ENCODE data around the gene SAT1. TPM values are rescaled to one million over a fixed set of nuclear protein-coding genes. Genes with fewer than 3 reads are reported as not detected.

Gene SAT1
- total RNA-seq, 1 donor = 96.6 TPM

DNA sequence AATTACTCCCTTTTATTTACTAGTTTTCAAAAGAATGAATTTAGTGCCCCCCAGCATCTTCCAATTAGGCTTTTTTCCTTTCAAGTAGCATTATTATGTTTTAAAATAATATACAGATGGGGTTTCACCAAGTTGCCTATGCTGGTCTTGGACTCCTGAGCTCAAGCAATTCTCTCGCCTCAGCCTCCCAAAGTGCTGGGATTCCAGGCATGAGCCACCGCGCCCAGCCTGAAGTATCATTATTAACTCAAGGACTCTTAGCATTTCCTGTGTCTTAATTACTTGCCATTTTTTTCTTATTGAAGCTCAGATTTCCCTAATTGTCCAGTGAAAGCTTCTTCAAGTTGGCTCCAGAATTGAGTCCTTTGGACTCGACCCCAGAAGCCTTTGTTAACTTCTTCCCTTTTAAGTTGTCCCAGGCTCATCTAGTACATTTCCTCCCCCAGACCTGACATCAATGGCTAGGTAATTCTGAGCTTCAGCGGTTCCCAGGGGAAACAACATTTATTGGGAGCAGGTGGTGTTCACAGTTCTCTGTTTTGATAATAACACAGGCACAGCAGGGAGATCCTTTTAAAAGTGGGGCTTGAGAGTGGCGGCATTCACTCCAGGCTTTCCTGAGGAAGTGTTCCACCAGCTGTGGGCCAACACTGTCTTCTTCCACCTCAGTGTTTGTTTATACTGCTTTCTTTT is 10.0 kb downstream of the SAT1 start:
- H2AFZ ChIP-seq (ENCODE audit: low read length) = no peak overlapping the region
- no peak overlapping the region for H3K27ac ChIP-seq (ENCODE audit: low read depth, low read length)
- H3K79me2 ChIP-seq (ENCODE audit: insufficient read depth, low read length) = no peaks in the 10 kb centered on the region
- no peaks in the 10 kb centered on the region for H3K4me1 ChIP-seq (ENCODE audit: insufficient read depth, low read length)
- H3K4me2 ChIP-seq (ENCODE audit: insufficient read depth, low read length) = no peak overlapping the region
- DNase-seq (ENCODE audit: insufficient read length, low spot score, missing footprints) = no peak
- H3K9me3 ChIP-seq (ENCODE audit: low read depth, low read length) = no peaks in the 10 kb centered on the region
- no peaks in the 10 kb centered on the region for H3K27me3 ChIP-seq (ENCODE audit: insufficient read depth, low read length)
- H4K20me1 ChIP-seq (ENCODE audit: insufficient read depth, low read length) = no peaks in the 10 kb centered on the region
- no peaks in the 10 kb centered on the region for H3K36me3 ChIP-seq (ENCODE audit: insufficient read depth, low read length)
- TF ChIP-seq, protein P1, sequence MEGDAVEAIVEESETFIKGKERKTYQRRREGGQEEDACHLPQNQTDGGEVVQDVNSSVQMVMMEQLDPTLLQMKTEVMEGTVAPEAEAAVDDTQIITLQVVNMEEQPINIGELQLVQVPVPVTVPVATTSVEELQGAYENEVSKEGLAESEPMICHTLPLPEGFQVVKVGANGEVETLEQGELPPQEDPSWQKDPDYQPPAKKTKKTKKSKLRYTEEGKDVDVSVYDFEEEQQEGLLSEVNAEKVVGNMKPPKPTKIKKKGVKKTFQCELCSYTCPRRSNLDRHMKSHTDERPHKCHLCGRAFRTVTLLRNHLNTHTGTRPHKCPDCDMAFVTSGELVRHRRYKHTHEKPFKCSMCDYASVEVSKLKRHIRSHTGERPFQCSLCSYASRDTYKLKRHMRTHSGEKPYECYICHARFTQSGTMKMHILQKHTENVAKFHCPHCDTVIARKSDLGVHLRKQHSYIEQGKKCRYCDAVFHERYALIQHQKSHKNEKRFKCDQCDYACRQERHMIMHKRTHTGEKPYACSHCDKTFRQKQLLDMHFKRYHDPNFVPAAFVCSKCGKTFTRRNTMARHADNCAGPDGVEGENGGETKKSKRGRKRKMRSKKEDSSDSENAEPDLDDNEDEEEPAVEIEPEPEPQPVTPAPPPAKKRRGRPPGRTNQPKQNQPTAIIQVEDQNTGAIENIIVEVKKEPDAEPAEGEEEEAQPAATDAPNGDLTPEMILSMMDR (IDR thresholded peaks at IDR 0.05; ENCODE audit: extremely low read depth, low read depth, low read length) = no peak
- H3K4me3 ChIP-seq (ENCODE audit: insufficient read depth, low read length) = no peak overlapping the region

DNA sequence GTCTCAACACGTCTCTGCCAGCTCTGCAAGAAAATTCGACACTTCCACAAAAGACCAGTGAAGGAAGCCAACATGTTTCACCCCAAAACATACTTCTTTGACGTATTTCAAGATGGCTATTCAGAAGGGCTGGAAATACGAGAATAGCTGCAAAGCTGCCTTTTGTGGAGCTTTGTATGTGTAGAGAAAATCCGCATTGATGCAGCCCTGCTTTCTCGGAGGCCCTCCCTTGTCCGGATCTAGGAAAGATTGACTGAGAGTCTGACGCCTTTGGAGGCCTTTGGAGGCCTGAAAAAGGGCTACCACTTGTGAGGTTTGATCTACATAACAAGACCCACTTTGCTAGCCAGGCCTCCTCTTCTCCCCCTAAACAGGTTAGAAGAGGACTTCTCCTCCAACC is 12.2 kb downstream of the SAT1 start:
- DNase-seq (ENCODE audit: insufficient read length, low spot score, missing footprints) = no peak
- TF ChIP-seq, protein P1 (IDR thresholded peaks at IDR 0.05; ENCODE audit: extremely low read depth, low read depth, low read length) = no peak
- no peak overlapping the region for H3K4me3 ChIP-seq (ENCODE audit: insufficient read depth, low read length)
- no peak overlapping the region for H3K4me2 ChIP-seq (ENCODE audit: insufficient read depth, low read length)
- H3K27ac ChIP-seq (ENCODE audit: low read depth, low read length) = no peak overlapping the region
- H3K79me2 ChIP-seq (ENCODE audit: insufficient read depth, low read length) = no peaks in the 10 kb centered on the region
- no peaks in the 10 kb centered on the region for H3K9me3 ChIP-seq (ENCODE audit: low read depth, low read length)
- H2AFZ ChIP-seq (ENCODE audit: low read length) = no peak overlapping the region
- H3K27me3 ChIP-seq (ENCODE audit: insufficient read depth, low read length) = no peaks in the 10 kb centered on the region
- H3K4me1 ChIP-seq (ENCODE audit: insufficient read depth, low read length) = no peaks in the 10 kb centered on the region
- H4K20me1 ChIP-seq (ENCODE audit: insufficient read depth, low read length) = no peaks in the 10 kb centered on the region
- H3K36me3 ChIP-seq (ENCODE audit: insufficient read depth, low read length) = no peaks in the 10 kb centered on the region

DNA sequence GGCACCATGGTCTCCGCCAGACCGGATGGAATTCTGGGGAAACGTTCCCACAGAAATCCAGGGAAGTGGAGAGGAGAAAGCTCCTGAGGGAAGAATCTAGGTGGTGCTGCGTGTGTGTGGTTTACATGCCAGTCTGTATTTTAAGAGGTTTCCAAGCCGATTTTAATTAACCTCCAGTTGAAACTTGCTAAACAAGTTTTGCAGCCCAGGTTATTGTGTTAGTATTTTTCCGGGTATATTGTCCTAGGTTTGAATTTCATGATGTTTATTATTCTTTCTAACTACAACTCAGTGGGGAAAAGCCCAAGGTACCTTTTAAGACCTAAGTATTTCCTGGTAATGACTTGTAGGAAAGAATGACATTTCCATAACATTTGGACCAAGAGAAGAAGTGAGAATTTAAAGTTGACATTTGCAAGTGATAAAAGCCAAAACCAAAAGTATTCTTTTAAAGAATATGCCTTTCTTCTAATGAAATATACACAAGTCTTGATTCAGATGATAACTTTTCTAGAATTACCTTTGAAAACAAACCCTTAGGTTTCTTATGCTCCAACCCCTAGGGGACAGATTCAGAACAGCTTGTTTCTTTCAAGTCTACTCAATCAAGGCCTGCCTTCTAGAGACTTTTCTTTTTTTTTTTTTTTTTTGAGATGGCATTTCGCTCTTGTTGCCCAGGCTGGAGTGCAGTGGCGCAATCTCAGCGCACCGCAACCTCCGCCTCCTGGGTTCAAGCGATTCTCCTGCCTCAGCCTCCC is 14.6 kb downstream of the SAT1 start:
- Histone ChIP-seq H3K27me3 (ENCODE audit: insufficient read depth, low read length) (no peaks in the 10 kb centered on the region), H3K4me1 (ENCODE audit: insufficient read depth, low read length) (no peaks in the 10 kb centered on the region), H3K27ac (ENCODE audit: low read depth, low read length) (no peak overlapping the region), H3K79me2 (ENCODE audit: insufficient read depth, low read length) (no peaks in the 10 kb centered on the region), H4K20me1 (ENCODE audit: insufficient read depth, low read length) (no peaks in the 10 kb centered on the region), H3K4me3 (ENCODE audit: insufficient read depth, low read length) (no peak overlapping the region), H2AFZ (ENCODE audit: low read length) (no peak overlapping the region), H3K9me3 (ENCODE audit: low read depth, low read length) (no peaks in the 10 kb centered on the region), H3K4me2 (ENCODE audit: insufficient read depth, low read length) (no peak overlapping the region), H3K36me3 (ENCODE audit: insufficient read depth, low read length) (no peaks in the 10 kb centered on the region)
- no peak for DNase-seq (ENCODE audit: insufficient read length, low spot score, missing footprints)
- TF ChIP-seq, protein P1 (IDR thresholded peaks at IDR 0.05; ENCODE audit: extremely low read depth, low read depth, low read length) = no peak

DNA sequence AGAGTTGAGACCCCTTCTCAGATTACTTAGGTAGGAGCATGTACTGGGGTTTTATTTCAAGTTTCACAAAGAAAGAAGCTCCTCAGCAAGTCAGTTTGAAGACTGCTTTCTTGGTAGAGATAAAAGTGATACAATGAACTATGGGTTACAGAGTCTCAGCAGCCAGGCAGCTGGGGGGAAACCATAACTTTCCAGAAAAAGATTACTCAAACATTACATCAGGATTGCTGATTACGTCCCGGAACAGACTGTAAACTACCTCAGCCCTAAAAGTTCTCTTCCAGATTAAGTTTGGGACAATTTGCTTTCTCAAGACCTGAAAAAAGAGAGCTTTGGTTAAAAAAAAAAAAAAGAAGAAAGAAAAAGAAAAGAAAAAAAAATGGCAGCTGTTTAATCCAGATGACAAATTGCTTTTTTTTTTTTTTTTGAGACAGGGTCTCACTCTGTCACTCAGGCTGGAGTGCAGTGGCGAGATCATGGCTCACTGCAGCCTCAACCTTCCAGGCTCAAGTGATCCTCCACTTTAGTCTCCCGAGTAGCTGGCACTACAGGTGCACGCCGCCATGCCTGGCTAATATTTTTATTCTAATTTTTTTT is 16.6 kb downstream of the SAT1 start:
- H3K27me3 ChIP-seq (ENCODE audit: insufficient read depth, low read length) = no peaks in the 10 kb centered on the region
- no peak overlapping the region for H2AFZ ChIP-seq (ENCODE audit: low read length)
- H3K27ac ChIP-seq (ENCODE audit: low read depth, low read length) = no peak overlapping the region
- H4K20me1 ChIP-seq (ENCODE audit: insufficient read depth, low read length) = no peaks in the 10 kb centered on the region
- no peaks in the 10 kb centered on the region for H3K9me3 ChIP-seq (ENCODE audit: low read depth, low read length)
- DNase-seq (ENCODE audit: insufficient read length, low spot score, missing footprints) = no peak
- H3K36me3 ChIP-seq (ENCODE audit: insufficient read depth, low read length) = no peaks in the 10 kb centered on the region
- TF ChIP-seq, protein P1 (IDR thresholded peaks at IDR 0.05; ENCODE audit: extremely low read depth, low read depth, low read length) = no peak
- H3K4me2 ChIP-seq (ENCODE audit: insufficient read depth, low read length) = no peak overlapping the region
- peaks cover 8% of the 10 kb centered on the region for H3K4me1 ChIP-seq (ENCODE audit: insufficient read depth, low read length)
- H3K4me3 ChIP-seq (ENCODE audit: insufficient read depth, low read length) = no peak overlapping the region
- H3K79me2 ChIP-seq (ENCODE audit: insufficient read depth, low read length) = no peaks in the 10 kb centered on the region
